Lower lobe of right lung (tissue), 2 donors: ENCODE measurements around the gene ATP2C2. TPM values are rescaled to one million over a fixed set of nuclear protein-coding genes. Genes with fewer than 3 reads are reported as not detected.
A peak's percentile ranks its signal among the peaks of the same experiment; 100 is the strongest.

Experiments used
- ATAC-seq, 2 donors: fragments of 200-7000 bp; cut with Tn5 transposase; one replicate each; pipeline ENCODE4 v1.9.1; 2020 to 2022; ENCODE audit warnings: mild to moderate bottlenecking in 2 of 2, moderate library complexity in 2 of 2
- DNase-seq: peaks from one replicate; pipeline ENCODE4 v3.0.0-alpha.2; 2020
- H3K27ac ChIP-seq: fragments of 200-600 bp; one replicate; pipeline ENCODE4 v1.8.0; 2022
- H3K27me3 ChIP-seq: fragments of 200-600 bp; one replicate; pipeline ENCODE4 v1.8.0; 2022; ENCODE audit warnings: low read depth
- H3K36me3 ChIP-seq: fragments of 200-600 bp; one replicate; pipeline ENCODE4 v1.8.0; 2022; ENCODE audit warnings: mild to moderate bottlenecking
- H3K4me1 ChIP-seq: fragments of 200-600 bp; one replicate; pipeline ENCODE4 v1.8.0; 2022
- H3K4me3 ChIP-seq: fragments of 200-600 bp; one replicate; pipeline ENCODE4 v1.8.0; 2022; ENCODE audit warnings: mild to moderate bottlenecking
- H3K9me3 ChIP-seq: fragments of 200-600 bp; one replicate; pipeline ENCODE4 v1.8.0; 2022
- intact Hi-C: fragments of 100-400 bp; cut with DNase I; formaldehyde crosslinking; loops from one replicate; pipeline ENCODE4 v1.11.0; 2022
- total RNA-seq: library from RNA; stranded (reverse); fragmentation: NEBNext Ultra II Directional; extraction: Animal tissue kit (Norgen Biotek cat#: 25700); gene quantifications from one replicate; pipeline ENCODE4 v1.2.1, GENCODE V29; 2021
- TF ChIP-seq, protein P1 (sequence below): fragments of 200-600 bp; IDR thresholded peaks from one replicate; pipeline ENCODE4 v1.8.0; 2022; ENCODE audit warnings: antibody characterized with exemption, mild to moderate bottlenecking
- donor health status: DM: no; HTN: yes; CAD: no; lungs with severe emphysema.

ATP2C2 gene
- total RNA-seq, 1 donor from 2014 or later: 56.2 TPM

DNA sequence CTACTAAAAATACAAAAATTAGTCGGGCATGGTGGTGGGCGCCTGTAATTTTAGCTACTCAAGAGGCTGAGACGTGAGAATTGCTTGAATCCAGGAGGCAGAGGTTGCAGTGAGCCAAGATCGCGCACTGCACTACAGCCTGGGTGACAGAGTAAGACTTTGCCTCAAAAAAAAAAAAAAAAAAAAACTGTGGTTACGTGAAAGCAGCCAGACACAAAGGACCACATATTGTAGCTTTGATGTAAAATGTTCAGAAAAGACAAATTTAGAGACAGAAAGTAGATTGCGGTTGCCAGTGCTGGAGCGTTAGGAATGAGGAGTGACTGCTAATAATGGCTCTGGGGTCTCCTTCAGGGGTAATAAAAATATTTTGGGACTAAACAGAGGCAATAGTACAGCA is 140.2 kb downstream of the ATP2C2 start:
- intact Hi-C loops: no loop called here
- Histone ChIP-seq H3K4me1 (peaks cover 27% of the 10 kb centered on the region), H3K36me3 (no peaks in the 10 kb centered on the region), H3K9me3 (no peaks in the 10 kb centered on the region), H3K27ac (no peak overlapping the region), H3K27me3 (no peaks in the 10 kb centered on the region), H3K4me3 (no peak overlapping the region)
- DNase-seq (peak; percentile 28), ATAC-seq (no peak)
- TF ChIP-seq, protein P1, sequence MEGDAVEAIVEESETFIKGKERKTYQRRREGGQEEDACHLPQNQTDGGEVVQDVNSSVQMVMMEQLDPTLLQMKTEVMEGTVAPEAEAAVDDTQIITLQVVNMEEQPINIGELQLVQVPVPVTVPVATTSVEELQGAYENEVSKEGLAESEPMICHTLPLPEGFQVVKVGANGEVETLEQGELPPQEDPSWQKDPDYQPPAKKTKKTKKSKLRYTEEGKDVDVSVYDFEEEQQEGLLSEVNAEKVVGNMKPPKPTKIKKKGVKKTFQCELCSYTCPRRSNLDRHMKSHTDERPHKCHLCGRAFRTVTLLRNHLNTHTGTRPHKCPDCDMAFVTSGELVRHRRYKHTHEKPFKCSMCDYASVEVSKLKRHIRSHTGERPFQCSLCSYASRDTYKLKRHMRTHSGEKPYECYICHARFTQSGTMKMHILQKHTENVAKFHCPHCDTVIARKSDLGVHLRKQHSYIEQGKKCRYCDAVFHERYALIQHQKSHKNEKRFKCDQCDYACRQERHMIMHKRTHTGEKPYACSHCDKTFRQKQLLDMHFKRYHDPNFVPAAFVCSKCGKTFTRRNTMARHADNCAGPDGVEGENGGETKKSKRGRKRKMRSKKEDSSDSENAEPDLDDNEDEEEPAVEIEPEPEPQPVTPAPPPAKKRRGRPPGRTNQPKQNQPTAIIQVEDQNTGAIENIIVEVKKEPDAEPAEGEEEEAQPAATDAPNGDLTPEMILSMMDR: no peak

DNA sequence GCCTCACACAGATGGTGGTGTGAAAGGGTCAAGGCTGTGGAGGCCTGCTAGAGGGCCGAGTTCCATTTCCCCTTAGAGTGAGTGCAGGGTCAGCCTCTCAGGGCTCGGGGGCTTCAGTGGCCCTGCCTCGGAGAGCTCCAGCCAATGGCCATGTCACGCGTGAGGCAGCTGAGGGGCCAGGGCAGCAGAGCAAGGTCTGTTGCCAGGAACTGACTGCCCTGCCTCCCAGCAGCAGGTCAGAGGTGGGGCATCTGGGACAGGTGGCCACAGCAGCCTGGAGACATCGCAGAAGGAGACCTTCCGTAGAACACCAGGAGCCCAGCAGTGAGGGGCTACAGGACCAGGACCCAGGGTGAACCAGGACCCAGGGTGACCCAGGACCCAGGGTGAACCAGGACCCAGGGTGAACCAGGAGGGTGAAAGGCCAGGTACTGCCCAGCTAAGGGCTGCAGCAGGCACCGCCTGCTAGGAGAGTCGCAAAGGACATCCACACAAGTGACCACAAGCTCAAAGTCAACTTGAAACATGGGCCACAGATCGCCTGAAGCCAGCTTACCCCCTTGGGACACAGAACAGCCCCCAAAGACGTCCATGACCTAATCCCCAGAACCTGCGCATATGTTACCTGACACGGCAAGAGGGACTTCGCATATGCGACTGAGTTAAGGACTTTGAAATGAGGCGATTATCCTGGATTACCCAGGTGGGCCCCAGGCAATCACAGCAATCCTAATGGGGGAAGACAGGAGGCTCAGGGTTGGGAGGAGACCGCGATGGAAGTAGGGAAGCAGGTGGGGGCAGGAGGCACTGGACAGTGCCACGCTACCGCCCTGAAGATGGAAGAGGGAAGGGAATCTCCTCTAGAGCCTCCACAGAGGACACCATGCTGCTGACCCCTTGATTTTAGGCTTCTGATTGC is 141.0 kb downstream of the ATP2C2 start:
- no peak overlapping the region for H3K4me3 ChIP-seq
- DNase-seq (peak; percentile 30), ATAC-seq (no peak)
- no peak overlapping the region for H3K27ac ChIP-seq
- peaks cover 21% of the 10 kb centered on the region for H3K4me1 ChIP-seq
- no peaks in the 10 kb centered on the region for H3K27me3 ChIP-seq
- no peaks in the 10 kb centered on the region for H3K36me3 ChIP-seq
- H3K9me3 ChIP-seq: no peaks in the 10 kb centered on the region
- TF ChIP-seq, protein P1: no peak
- intact Hi-C loops: no loop called here

DNA sequence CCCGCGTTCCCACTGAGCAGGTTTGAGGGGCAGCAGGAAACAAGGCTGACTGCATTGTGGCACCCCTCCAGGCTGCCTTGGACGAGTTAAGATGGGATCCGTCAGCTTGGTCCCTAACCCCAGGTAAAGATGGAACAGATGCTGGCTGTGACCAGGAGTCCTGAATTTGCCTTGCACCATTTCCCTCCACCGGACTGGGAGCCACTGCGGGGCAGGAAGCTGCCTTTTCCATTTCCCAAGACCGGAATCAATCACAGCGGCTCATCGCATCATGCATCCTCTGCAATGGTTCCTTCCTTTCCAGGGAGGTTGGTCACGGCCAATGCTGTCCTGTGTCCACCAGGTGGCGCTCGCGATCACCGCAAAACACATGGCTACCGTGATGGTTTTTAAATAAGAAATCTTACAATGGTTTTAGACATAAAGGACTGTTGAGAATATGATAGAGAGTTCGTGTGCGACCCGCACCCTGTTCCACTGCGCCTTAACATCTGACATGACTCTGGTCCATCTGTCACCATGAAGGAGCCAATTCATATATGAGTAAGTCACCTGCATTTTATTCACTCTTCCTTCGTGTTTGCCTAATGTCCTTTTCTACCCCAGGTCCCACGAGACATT is 143.0 kb downstream of the ATP2C2 start:
- DNase-seq (peak; percentile 87), ATAC-seq (peak; percentile 80 to 81)
- no peaks in the 10 kb centered on the region for H3K36me3 ChIP-seq
- intact Hi-C loops: loop anchor here (5.0 kb wide), 2 partner anchors 111 to 216 kb away; no protein-coding TSS in a partner anchor
- TF ChIP-seq, protein P1: peak; percentile 96
- no peaks in the 10 kb centered on the region for H3K9me3 ChIP-seq
- H3K27me3 ChIP-seq: no peaks in the 10 kb centered on the region
- H3K4me3 ChIP-seq: no peak overlapping the region
- H3K27ac ChIP-seq: no peak overlapping the region
- peaks cover 8% of the 10 kb centered on the region for H3K4me1 ChIP-seq

DNA sequence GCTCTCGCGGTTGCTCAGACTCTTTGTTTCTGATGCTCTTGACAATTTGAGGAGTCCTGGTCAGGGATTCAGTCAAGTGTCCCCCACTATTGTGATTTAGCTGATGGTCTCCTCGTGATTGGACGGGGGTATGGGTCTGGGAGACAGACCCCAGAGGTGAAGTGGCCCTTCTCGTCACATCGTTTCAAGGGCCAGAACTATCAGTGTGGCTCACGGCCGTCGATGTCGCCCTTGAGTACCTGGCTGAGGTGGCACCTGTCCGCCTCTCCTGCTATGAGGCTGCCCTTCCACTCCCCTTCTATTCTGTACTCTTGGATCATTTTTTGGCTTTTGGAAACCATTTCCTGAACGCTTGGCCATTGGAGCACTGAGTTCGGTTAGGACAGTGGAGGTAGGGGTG is 143.5 kb downstream of the ATP2C2 start:
- Histone ChIP-seq H3K4me1 (peaks cover 8% of the 10 kb centered on the region), H3K27me3 (no peaks in the 10 kb centered on the region), H3K27ac (no peak overlapping the region), H3K4me3 (no peak overlapping the region), H3K36me3 (no peaks in the 10 kb centered on the region), H3K9me3 (no peaks in the 10 kb centered on the region)
- ATAC-seq (no peak), DNase-seq (no peak)
- TF ChIP-seq, protein P1: no peak
- intact Hi-C loops: loop anchor here (5.0 kb wide), 2 partner anchors 110 to 215 kb away; no protein-coding TSS in a partner anchor

DNA sequence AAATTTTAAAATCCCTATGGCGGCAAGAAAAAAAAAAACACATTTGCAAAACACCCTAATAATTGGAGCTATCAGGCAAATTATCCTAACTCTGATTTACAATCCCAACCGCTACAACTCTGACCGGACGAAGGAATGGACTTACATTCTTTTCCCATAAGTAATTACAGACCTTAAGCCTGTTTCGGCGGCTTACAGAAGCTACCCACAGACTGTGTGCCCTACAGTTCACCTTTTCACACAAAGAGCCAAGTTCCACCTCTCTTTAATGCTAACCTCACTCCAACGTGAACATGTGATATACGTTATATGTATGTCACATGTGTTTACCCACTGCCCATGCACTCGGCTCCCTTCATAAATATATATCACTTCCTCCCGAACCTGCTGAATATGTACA is 144.8 kb downstream of the ATP2C2 start:
- ATAC-seq: no peak
- Histone ChIP-seq H3K4me3 (no peak overlapping the region), H3K9me3 (no peaks in the 10 kb centered on the region), H3K36me3 (no peaks in the 10 kb centered on the region), H3K27me3 (no peaks in the 10 kb centered on the region), H3K4me1 (peaks cover 8% of the 10 kb centered on the region), H3K27ac (no peak overlapping the region)
- intact Hi-C loops: loop anchor here (5.0 kb wide), 2 partner anchors 109 to 214 kb away; no protein-coding TSS in a partner anchor
- no peak for DNase-seq
- TF ChIP-seq, protein P1: no peak
